Measurements from ENCODE around the gene CPVL. TPM values are rescaled to one million over a fixed set of nuclear protein-coding genes. Genes with fewer than 3 reads are reported as not detected.

CPVL gene
- total and polyA plus RNA-seq, 2 of the 8 experiments (the other 6 are each of a cell fraction or from before 2014, with no cell fraction given): 40.0 to 55.0 TPM

GRCh38 chr7:28988091-28988490, 158.2 kb downstream of the CPVL start:
- peaks cover 2 to 7% (median 6%) of the 10 kb centered on the region in 4 experiments; a peak in 3 of 7 replicates for H3K4me1 ChIP-seq (replicated peaks in 1 of 4; ENCODE audit: control insufficient read depth in 3 of 4, insufficient read depth in 4 of 4, low read length in 3 of 4)
- ChIA-PET POLR2A (ENCODE audit: partially characterized antibody) (no interaction called here), CTCF (ENCODE audit: partially characterized antibody) (interaction anchor here (0.7 to 10.0 kb wide), 3 partner anchors 31 to 66 kb away, joined by 3 to 59 read pairs (median 4); partner anchors contain the start of gene TRIL)
- no peak overlapping the region for H4K91ac ChIP-seq (replicated peaks; ENCODE audit: insufficient read length, low read length)
- no peak overlapping the region for H2BK12ac ChIP-seq (ENCODE audit: low read depth, low read length)
- H2BK120ac ChIP-seq (replicated peaks; ENCODE audit: low read depth, low read length): no peak overlapping the region
- no peak overlapping the region for H3K4ac ChIP-seq (replicated peaks; ENCODE audit: insufficient read length, low read depth, low read length)
- WGBS, 2 experiments (ENCODE audit: extremely low coverage in 1 of 2, insufficient coverage in 1 of 2, insufficient read length in 1 of 2, insufficient replicate concordance in 2 of 2, low coverage in 1 of 2, low lambda C conversion rate in 2 of 2, missing lambda C conversion rate in 1 of 2): 95% methylated on average over 5 of the region's 5 CpGs; no CpG with 5 or more reads in 1 of the 2 experiments
- H4K8ac ChIP-seq (ENCODE audit: extremely low read depth, insufficient read depth, low read length): no peak overlapping the region
- no peak overlapping the region for H2AK5ac ChIP-seq (ENCODE audit: low read depth, low read length)
- no peaks in the 10 kb centered on the region for H3K79me1 ChIP-seq (ENCODE audit: low read depth, low read length)
- H3K4me2 ChIP-seq (ENCODE audit: insufficient read depth in 1 of 2, low read depth in 2 of 2, low read length in 2 of 2): no peak overlapping the region
- H3K56ac ChIP-seq (replicated peaks; ENCODE audit: insufficient read length, low read depth, low read length): no peak overlapping the region
- H2BK15ac ChIP-seq (ENCODE audit: low read length): no peak overlapping the region
- H3K23me2 ChIP-seq (ENCODE audit: low read depth, low read length): no peaks in the 10 kb centered on the region
- no peaks in the 10 kb centered on the region for H3K79me2 ChIP-seq (ENCODE audit: control insufficient read depth in 1 of 2, insufficient read depth in 2 of 2, low read length in 2 of 2)
- no peak overlapping the region for H3K27ac ChIP-seq (ENCODE audit: low read depth, low read length)
- no peak overlapping the region for H3K14ac ChIP-seq (ENCODE audit: insufficient read length)
- no peak overlapping the region for H2BK20ac ChIP-seq (ENCODE audit: low read length)
- no peak overlapping the region for H2BK5ac ChIP-seq (ENCODE audit: low read depth, low read length)
- H3K4me3 ChIP-seq (ENCODE audit: extremely low read depth in 1 of 4, insufficient read depth in 2 of 4, low read depth in 3 of 4, low read length in 4 of 4): no peak overlapping the region
- no peak overlapping the region for H3K23ac ChIP-seq (ENCODE audit: insufficient read length)
- DNase-seq (ENCODE audit: low read depth in 1 of 2, low spot score in 2 of 2) (no peak), FAIRE-seq (no peak)
- H4K20me1 ChIP-seq (replicated peaks in 1 of 2; ENCODE audit: control insufficient read depth in 1 of 2, insufficient read depth in 2 of 2, low read length in 2 of 2): no peaks in the 10 kb centered on the region
- H3K27me3 ChIP-seq (replicated peaks in 1 of 4; ENCODE audit: control insufficient read depth in 3 of 4, extremely low read depth in 1 of 4, insufficient read depth in 3 of 4, low read length in 3 of 4): no peaks in the 10 kb centered on the region
- H3K9ac ChIP-seq (replicated peaks in 1 of 4; ENCODE audit: extremely low read depth in 1 of 4, low read depth in 3 of 4, low read length in 3 of 4): no peak overlapping the region
- no peak overlapping the region for H2AFZ ChIP-seq (ENCODE audit: low read length)
- no peak overlapping the region for H3K18ac ChIP-seq (ENCODE audit: extremely low read depth, low read length)
- no peak overlapping the region for H4K5ac ChIP-seq (ENCODE audit: insufficient read length, low read depth, low read length)
- TF ChIP-seq SAP30 (IDR thresholded peaks at IDR 0.05; ENCODE audit: insufficient read depth, insufficient replicate concordance, low read length) (no peak), TEAD4 (IDR thresholded peaks at IDR 0.05; ENCODE audit: low read depth, low read length) (no peak), GABPA (IDR thresholded peaks at IDR 0.05; ENCODE audit: borderline replicate concordance, insufficient read depth, low read length) (no peak), EGR1 (IDR thresholded peaks at IDR 0.05; ENCODE audit: borderline replicate concordance, low read depth, low read length) (no peak)
- H3K36me3 ChIP-seq (ENCODE audit: control insufficient read depth in 2 of 4, insufficient read depth in 4 of 4, low read length in 3 of 4): no peaks in the 10 kb centered on the region
- no peaks in the 10 kb centered on the region for H3K9me3 ChIP-seq (ENCODE audit: insufficient read depth in 2 of 2, low read depth in 1 of 2, low read length in 1 of 2)

Measured in H1 (cell line).